Spleen (tissue), 7 donors: Measurements from ENCODE around the gene APOBEC3C.

ENCODE experiments used
- POLR2A ChIP-seq, 3 donors: fragments of 450-650 bp; IDR thresholded peaks; one replicate each; pipeline ENCODE4 v1.5.1; 2017; ENCODE audit warnings: antibody characterized with exemption in 3 of 3, mild to moderate bottlenecking in 1 of 3
- POLR2AphosphoS5 ChIP-seq, 3 donors: sonication (generic); formaldehyde crosslinking; IDR thresholded peaks; one replicate each; pipeline ENCODE4 v1.5.1; 2017; ENCODE audit warnings: antibody characterized with exemption in 3 of 3
- TF ChIP-seq, protein P1 (sequence below), 11 experiments: fragments of 200-600 bp in 7 of 11; fragments of 450-650 bp in 4 of 11; sonication (generic) in 4 of 11; IDR thresholded peaks in 8 of 11; conservative IDR thresholded peaks in 3 of 11; 1 replicate in 7 of 11; 2 replicates in 4 of 11; pipeline versions ENCODE4 v1.4.0 to v1.8.0; 2016 to 2021; ENCODE audit warnings: antibody characterized with exemption in 11 of 11, inconsistent platforms in 4 of 11, mild to moderate bottlenecking in 1 of 11
- donor health status: DM: no; HTN: no; CAD: no; lungs with moderate emphysema.
- donor health status: DM: no; HTN: no; CAD: no.
- donor health status: DM: no; HTN: no; CAD: no.

DNA sequence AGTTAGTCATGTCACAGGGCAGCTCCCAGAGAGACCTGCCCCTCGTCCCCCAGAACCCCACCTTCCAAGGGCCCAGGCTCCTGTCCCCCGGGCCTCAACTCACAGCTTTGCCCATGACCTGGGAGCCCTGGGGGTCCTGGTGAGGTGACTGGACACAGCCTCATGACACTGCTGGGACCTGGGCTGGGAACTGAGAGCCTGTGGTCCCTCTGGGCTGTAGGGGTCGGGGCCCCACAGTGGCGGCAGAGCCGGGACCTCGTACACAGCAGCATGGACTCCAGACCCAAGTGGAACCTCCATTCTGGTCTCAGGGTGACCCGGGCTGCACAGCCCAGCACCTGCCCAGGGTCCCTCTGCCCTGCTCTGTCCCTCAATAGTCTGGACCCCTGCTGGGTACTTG lies 49.8 kb upstream of the APOBEC3C start:
- TF ChIP-seq, protein P1, sequence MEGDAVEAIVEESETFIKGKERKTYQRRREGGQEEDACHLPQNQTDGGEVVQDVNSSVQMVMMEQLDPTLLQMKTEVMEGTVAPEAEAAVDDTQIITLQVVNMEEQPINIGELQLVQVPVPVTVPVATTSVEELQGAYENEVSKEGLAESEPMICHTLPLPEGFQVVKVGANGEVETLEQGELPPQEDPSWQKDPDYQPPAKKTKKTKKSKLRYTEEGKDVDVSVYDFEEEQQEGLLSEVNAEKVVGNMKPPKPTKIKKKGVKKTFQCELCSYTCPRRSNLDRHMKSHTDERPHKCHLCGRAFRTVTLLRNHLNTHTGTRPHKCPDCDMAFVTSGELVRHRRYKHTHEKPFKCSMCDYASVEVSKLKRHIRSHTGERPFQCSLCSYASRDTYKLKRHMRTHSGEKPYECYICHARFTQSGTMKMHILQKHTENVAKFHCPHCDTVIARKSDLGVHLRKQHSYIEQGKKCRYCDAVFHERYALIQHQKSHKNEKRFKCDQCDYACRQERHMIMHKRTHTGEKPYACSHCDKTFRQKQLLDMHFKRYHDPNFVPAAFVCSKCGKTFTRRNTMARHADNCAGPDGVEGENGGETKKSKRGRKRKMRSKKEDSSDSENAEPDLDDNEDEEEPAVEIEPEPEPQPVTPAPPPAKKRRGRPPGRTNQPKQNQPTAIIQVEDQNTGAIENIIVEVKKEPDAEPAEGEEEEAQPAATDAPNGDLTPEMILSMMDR (IDR thresholded peaks at IDR 0.05 in 8 of 11, conservative IDR thresholded peaks at IDR 0.05 in 3 of 11) = no peak
- TF ChIP-seq POLR2A (IDR thresholded peaks at IDR 0.05) = no peak
- TF ChIP-seq POLR2AphosphoS5 (IDR thresholded peaks at IDR 0.05) = peak in 1 of 3 donors; percentile 12
